Activated T-cell treated with anti-CD3 and anti-CD28 coated beads, Interleukin-2, amount 50 U/mL, for 24 hours (primary cell): ENCODE results near the gene MDFI.

ENCODE experiments used
- DNase-seq: peaks from one replicate; pipeline ENCODE4 v3.0.0-alpha.2; 2020
- H3K27ac Mint-ChIP-seq: 2 replicates; pipeline ENCODE4 v1.8.0; 2020; ENCODE audit warnings: mild to moderate bottlenecking, mixed read lengths
- H3K27me3 Mint-ChIP-seq: 2 replicates; pipeline ENCODE4 v1.8.0; 2020; ENCODE audit warnings: mixed read lengths
- H3K36me3 Mint-ChIP-seq: 2 replicates; pipeline ENCODE4 v1.8.0; 2020; ENCODE audit warnings: low read depth, mixed read lengths
- H3K4me1 Mint-ChIP-seq: 2 replicates; pipeline ENCODE4 v1.8.0; 2020; ENCODE audit warnings: low read depth, mixed read lengths
- H3K4me3 Mint-ChIP-seq: 2 replicates; pipeline ENCODE4 v1.8.0; 2020; ENCODE audit warnings: mild to moderate bottlenecking, moderate library complexity, mixed read lengths
- H3K9me3 Mint-ChIP-seq: 2 replicates; pipeline ENCODE4 v1.8.0; 2020; ENCODE audit warnings: mixed read lengths

MDFI gene

GRCh38 chr6:41598670-41599014 lies 39.6 kb upstream of the MDFI start:
- no peaks in the 10 kb centered on the region for H3K9me3 Mint-ChIP-seq
- peaks cover 25% of the 10 kb centered on the region for H3K36me3 Mint-ChIP-seq
- peaks cover 7% of the 10 kb centered on the region for H3K27me3 Mint-ChIP-seq
- peaks cover 7% of the 10 kb centered on the region for H3K4me1 Mint-ChIP-seq
- no peak overlapping the region for H3K4me3 Mint-ChIP-seq
- no peak overlapping the region for H3K27ac Mint-ChIP-seq
- no peak for DNase-seq

GRCh38 chr6:41599015-41599851 lies 39.0 kb upstream of the MDFI start:
- H3K36me3 Mint-ChIP-seq, result peaks cover 25% of the 10 kb centered on the region
- peaks cover 11% of the 10 kb centered on the region for H3K27me3 Mint-ChIP-seq
- no peaks in the 10 kb centered on the region for H3K9me3 Mint-ChIP-seq
- DNase-seq, result no peak
- H3K4me1 Mint-ChIP-seq, result peaks cover 7% of the 10 kb centered on the region
- no peak overlapping the region for H3K27ac Mint-ChIP-seq
- H3K4me3 Mint-ChIP-seq, result no peak overlapping the region

- Mint-ChIP-seq H3K9me3 (no peaks in the 10 kb centered on the region), H3K27me3 (peaks cover 11% of the 10 kb centered on the region), H3K27ac (no peak overlapping the region), H3K4me1 (peaks cover 7% of the 10 kb centered on the region), H3K4me3 (no peak overlapping the region), H3K36me3 (peaks cover 20% of the 10 kb centered on the region)
- no peak for DNase-seq
These were observed 38.3 kb upstream of the MDFI start for GRCh38 chr6:41599852-41600445.

GRCh38 chr6:41600499-41601247 lies 37.6 kb upstream of the MDFI start:
- Mint-ChIP-seq H3K27ac (no peak overlapping the region), H3K36me3 (peaks cover 17% of the 10 kb centered on the region), H3K4me1 (peaks cover 7% of the 10 kb centered on the region), H3K4me3 (no peak overlapping the region), H3K9me3 (no peaks in the 10 kb centered on the region), H3K27me3 (peaks cover 11% of the 10 kb centered on the region)
- DNase-seq, result no peak

- peaks cover 11% of the 10 kb centered on the region for H3K27me3 Mint-ChIP-seq
- H3K9me3 Mint-ChIP-seq, result no peaks in the 10 kb centered on the region
- H3K4me3 Mint-ChIP-seq, result no peak overlapping the region
- peaks cover 17% of the 10 kb centered on the region for H3K36me3 Mint-ChIP-seq
- peaks cover 7% of the 10 kb centered on the region for H3K4me1 Mint-ChIP-seq
- DNase-seq, result no peak
- H3K27ac Mint-ChIP-seq, result no peak overlapping the region
These were observed 37.1 kb upstream of the MDFI start for GRCh38 chr6:41601248-41601549.

GRCh38 chr6:41602422-41602743 lies 35.9 kb upstream of the MDFI start:
- Mint-ChIP-seq H3K9me3 (no peaks in the 10 kb centered on the region), H3K36me3 (peaks cover 11% of the 10 kb centered on the region), H3K4me3 (no peak overlapping the region), H3K27me3 (peaks cover 11% of the 10 kb centered on the region), H3K27ac (no peak overlapping the region), H3K4me1 (peaks cover 7% of the 10 kb centered on the region)
- DNase-seq, result no peak

- Mint-ChIP-seq H3K4me3 (no peak overlapping the region), H3K27me3 (peaks cover 11% of the 10 kb centered on the region), H3K9me3 (no peaks in the 10 kb centered on the region), H3K36me3 (peaks cover 11% of the 10 kb centered on the region), H3K27ac (no peak overlapping the region), H3K4me1 (peaks cover 7% of the 10 kb centered on the region)
- peak; percentile 79 for DNase-seq
These were observed 35.2 kb upstream of the MDFI start for GRCh38 chr6:41602864-41603608.

- Mint-ChIP-seq H3K9me3 (no peaks in the 10 kb centered on the region), H3K4me1 (peaks cover 7% of the 10 kb centered on the region), H3K27ac (no peak overlapping the region), H3K4me3 (no peak overlapping the region), H3K36me3 (peaks cover 8% of the 10 kb centered on the region), H3K27me3 (peaks cover 11% of the 10 kb centered on the region)
- DNase-seq, result no peak
These were observed 34.3 kb upstream of the MDFI start for GRCh38 chr6:41604006-41604405.

GRCh38 chr6:41605649-41606048 lies 32.6 kb upstream of the MDFI start:
- DNase-seq, result no peak
- Mint-ChIP-seq H3K27ac (no peak overlapping the region), H3K4me3 (no peak overlapping the region), H3K4me1 (peaks cover 7% of the 10 kb centered on the region), H3K27me3 (peaks cover 11% of the 10 kb centered on the region), H3K9me3 (no peaks in the 10 kb centered on the region), H3K36me3 (peaks cover 4% of the 10 kb centered on the region)

- DNase-seq, result no peak
- Mint-ChIP-seq H3K27me3 (peaks cover 11% of the 10 kb centered on the region), H3K9me3 (no peaks in the 10 kb centered on the region), H3K4me3 (no peak overlapping the region), H3K4me1 (peaks cover 7% of the 10 kb centered on the region), H3K27ac (no peak overlapping the region), H3K36me3 (no peaks in the 10 kb centered on the region)
These were observed 31.2 kb upstream of the MDFI start for GRCh38 chr6:41607036-41607435.

GRCh38 chr6:41607736-41608135 lies 30.5 kb upstream of the MDFI start:
- no peak for DNase-seq
- H3K4me3 Mint-ChIP-seq, result no peak overlapping the region
- H3K27me3 Mint-ChIP-seq, result peaks cover 9% of the 10 kb centered on the region
- no peak overlapping the region for H3K27ac Mint-ChIP-seq
- H3K9me3 Mint-ChIP-seq, result no peaks in the 10 kb centered on the region
- H3K36me3 Mint-ChIP-seq, result no peaks in the 10 kb centered on the region
- H3K4me1 Mint-ChIP-seq, result peaks cover 6% of the 10 kb centered on the region

- no peak overlapping the region for H3K4me3 Mint-ChIP-seq
- no peaks in the 10 kb centered on the region for H3K4me1 Mint-ChIP-seq
- no peak overlapping the region for H3K27ac Mint-ChIP-seq
- no peaks in the 10 kb centered on the region for H3K36me3 Mint-ChIP-seq
- DNase-seq, result no peak
- H3K9me3 Mint-ChIP-seq, result no peaks in the 10 kb centered on the region
- H3K27me3 Mint-ChIP-seq, result peaks cover 6% of the 10 kb centered on the region
These were observed 29.7 kb upstream of the MDFI start for GRCh38 chr6:41608443-41609151.

- Mint-ChIP-seq H3K27me3 (peaks cover 12% of the 10 kb centered on the region), H3K27ac (no peak overlapping the region), H3K4me3 (no peak overlapping the region), H3K4me1 (no peaks in the 10 kb centered on the region), H3K9me3 (no peaks in the 10 kb centered on the region), H3K36me3 (no peaks in the 10 kb centered on the region)
- DNase-seq, result no peak
These were observed 23.6 kb upstream of the MDFI start for GRCh38 chr6:41614715-41615114.

- no peak overlapping the region for H3K27ac Mint-ChIP-seq
- H3K4me1 Mint-ChIP-seq, result no peaks in the 10 kb centered on the region
- no peak overlapping the region for H3K4me3 Mint-ChIP-seq
- H3K9me3 Mint-ChIP-seq, result no peaks in the 10 kb centered on the region
- no peak for DNase-seq
- H3K36me3 Mint-ChIP-seq, result no peaks in the 10 kb centered on the region
- H3K27me3 Mint-ChIP-seq, result peaks cover 12% of the 10 kb centered on the region
These were observed 23.0 kb upstream of the MDFI start for GRCh38 chr6:41615311-41615710.
